ENCODE measurements around the gene UBAP2L. TPM values are rescaled to one million over a fixed set of nuclear protein-coding genes. Genes with fewer than 3 reads are reported as not detected.
A peak's percentile ranks its signal among the peaks of the same experiment; 100 is the strongest.

The UBAP2L gene
- total and polyA plus RNA-seq, 9 of the 15 experiments (the other 6 are each of a cell fraction or from before 2014, with no cell fraction given): 75.0 to 245 (median 119) TPM

DNA sequence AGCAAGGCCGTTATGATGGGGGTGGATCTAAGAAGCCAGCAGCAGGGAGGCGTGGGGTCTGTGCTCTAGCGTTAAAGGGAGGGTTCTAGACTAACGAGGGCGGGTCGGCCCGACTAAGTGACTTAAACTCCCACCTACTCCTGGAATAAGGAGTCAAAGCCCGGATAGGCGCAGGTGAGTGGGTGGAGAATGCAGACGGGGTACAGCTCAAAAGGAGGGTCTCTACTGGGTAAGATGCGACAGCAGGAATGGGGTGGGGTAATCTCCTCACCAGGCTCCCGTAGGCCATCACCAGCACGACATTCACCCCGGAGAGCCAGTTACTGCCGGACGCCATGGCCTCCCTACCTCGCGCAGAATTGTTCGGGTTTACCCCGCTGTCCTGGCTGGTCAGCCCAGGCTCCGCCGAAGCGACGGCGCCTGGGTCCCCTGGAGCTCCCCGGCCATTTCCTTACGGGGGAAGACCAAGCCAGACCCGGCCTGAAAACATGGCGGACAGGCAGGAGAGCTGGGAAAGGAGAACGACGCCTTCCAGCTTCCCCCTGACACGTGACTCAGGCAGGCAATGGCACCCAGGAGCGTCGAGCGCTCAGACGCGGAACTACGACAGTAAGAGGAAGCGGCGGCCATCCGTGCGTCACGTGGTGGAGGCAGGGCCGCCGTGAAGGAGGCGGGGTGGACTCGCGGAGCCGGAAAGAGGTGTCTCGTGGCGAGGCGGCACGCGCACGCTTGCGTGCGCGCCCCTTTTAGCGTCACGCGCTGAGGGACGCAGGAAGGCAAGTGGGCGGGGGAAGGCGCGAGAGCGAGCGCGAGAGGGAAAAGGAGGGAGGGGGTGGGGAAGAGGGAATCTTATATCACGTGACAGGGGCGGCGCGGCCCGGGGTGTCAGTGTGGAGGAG lies at the start of gene UBAP2L (continued):
- TF ChIP-seq, protein P1, sequence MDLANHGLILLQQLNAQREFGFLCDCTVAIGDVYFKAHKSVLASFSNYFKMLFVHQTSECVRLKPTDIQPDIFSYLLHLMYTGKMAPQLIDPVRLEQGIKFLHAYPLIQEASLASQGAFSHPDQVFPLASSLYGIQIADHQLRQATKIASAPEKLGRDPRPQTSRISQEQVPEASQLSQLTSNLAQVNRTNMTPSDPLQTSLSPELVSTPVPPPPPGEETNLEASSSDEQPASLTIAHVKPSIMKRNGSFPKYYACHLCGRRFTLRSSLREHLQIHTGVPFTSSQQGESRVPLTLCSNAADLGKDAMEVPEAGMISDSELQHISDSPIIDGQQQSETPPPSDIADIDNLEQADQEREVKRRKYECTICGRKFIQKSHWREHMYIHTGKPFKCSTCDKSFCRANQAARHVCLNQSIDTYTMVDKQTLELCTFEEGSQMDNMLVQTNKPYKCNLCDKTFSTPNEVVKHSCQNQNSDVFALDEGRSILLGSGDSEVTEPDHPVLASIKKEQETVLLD (IDR thresholded peaks at IDR 0.05): peak; percentile 99
- TF ChIP-seq NRF1 (conservative IDR thresholded peaks at IDR 0.05 in 1 of 2, IDR thresholded peaks at IDR 0.05 in 1 of 2) (peak; percentile 93 to 94), ZFP1 (CRISPR knock-in tag; IDR thresholded peaks at IDR 0.05) (no peak), SNIP1 (IDR thresholded peaks at IDR 0.05; ENCODE audit: low read depth) (no peak), LARP7 (IDR thresholded peaks at IDR 0.05) (no peak), SRSF9 (IDR thresholded peaks at IDR 0.05; ENCODE audit: borderline replicate concordance, low read depth, low read length) (no peak), ZNF699 (CRISPR knock-in tag; IDR thresholded peaks at IDR 0.05; ENCODE audit: insufficient replicate concordance) (no peak), EHMT2 (IDR thresholded peaks at IDR 0.05) (peak; percentile 47), TOE1 (IDR thresholded peaks at IDR 0.05; ENCODE audit: borderline replicate concordance) (peak; percentile 99), TOE1 (CRISPR knock-in tag; IDR thresholded peaks at IDR 0.05; ENCODE audit: borderline replicate concordance, low read depth) (peak; percentile 84; the same call in 1 of the 2 replicates), ZNF121 (CRISPR knock-in tag; conservative IDR thresholded peaks at IDR 0.05) (peak; percentile 4; the same call in 1 of the 2 replicates), DDX20 (tag; IDR thresholded peaks at IDR 0.05; ENCODE audit: low read depth) (no peak), ETV1 (tag; conservative IDR thresholded peaks at IDR 0.05; ENCODE audit: low read depth) (peak; percentile 74)
- TF ChIP-seq, protein P2, sequence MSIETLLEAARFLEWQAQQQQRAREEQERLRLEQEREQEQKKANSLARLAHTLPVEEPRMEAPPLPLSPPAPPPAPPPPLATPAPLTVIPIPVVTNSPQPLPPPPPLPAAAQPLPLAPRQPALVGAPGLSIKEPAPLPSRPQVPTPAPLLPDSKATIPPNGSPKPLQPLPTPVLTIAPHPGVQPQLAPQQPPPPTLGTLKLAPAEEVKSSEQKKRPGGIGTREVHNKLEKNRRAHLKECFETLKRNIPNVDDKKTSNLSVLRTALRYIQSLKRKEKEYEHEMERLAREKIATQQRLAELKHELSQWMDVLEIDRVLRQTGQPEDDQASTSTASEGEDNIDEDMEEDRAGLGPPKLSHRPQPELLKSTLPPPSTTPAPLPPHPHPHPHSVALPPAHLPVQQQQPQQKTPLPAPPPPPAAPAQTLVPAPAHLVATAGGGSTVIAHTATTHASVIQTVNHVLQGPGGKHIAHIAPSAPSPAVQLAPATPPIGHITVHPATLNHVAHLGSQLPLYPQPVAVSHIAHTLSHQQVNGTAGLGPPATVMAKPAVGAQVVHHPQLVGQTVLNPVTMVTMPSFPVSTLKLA (conservative IDR thresholded peaks at IDR 0.05): peak; percentile 99
- TF ChIP-seq, protein P3, sequence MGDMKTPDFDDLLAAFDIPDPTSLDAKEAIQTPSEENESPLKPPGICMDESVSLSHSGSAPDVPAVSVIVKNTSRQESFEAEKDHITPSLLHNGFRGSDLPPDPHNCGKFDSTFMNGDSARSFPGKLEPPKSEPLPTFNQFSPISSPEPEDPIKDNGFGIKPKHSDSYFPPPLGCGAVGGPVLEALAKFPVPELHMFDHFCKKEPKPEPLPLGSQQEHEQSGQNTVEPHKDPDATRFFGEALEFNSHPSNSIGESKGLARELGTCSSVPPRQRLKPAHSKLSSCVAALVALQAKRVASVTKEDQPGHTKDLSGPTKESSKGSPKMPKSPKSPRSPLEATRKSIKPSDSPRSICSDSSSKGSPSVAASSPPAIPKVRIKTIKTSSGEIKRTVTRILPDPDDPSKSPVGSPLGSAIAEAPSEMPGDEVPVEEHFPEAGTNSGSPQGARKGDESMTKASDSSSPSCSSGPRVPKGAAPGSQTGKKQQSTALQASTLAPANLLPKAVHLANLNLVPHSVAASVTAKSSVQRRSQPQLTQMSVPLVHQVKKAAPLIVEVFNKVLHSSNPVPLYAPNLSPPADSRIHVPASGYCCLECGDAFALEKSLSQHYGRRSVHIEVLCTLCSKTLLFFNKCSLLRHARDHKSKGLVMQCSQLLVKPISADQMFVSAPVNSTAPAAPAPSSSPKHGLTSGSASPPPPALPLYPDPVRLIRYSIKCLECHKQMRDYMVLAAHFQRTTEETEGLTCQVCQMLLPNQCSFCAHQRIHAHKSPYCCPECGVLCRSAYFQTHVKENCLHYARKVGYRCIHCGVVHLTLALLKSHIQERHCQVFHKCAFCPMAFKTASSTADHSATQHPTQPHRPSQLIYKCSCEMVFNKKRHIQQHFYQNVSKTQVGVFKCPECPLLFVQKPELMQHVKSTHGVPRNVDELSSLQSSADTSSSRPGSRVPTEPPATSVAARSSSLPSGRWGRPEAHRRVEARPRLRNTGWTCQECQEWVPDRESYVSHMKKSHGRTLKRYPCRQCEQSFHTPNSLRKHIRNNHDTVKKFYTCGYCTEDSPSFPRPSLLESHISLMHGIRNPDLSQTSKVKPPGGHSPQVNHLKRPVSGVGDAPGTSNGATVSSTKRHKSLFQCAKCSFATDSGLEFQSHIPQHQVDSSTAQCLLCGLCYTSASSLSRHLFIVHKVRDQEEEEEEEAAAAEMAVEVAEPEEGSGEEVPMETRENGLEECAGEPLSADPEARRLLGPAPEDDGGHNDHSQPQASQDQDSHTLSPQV (IDR thresholded peaks at IDR 0.05): peak; percentile 85
- TF ChIP-seq, protein P4, sequence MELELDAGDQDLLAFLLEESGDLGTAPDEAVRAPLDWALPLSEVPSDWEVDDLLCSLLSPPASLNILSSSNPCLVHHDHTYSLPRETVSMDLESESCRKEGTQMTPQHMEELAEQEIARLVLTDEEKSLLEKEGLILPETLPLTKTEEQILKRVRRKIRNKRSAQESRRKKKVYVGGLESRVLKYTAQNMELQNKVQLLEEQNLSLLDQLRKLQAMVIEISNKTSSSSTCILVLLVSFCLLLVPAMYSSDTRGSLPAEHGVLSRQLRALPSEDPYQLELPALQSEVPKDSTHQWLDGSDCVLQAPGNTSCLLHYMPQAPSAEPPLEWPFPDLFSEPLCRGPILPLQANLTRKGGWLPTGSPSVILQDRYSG (tag; conservative IDR thresholded peaks at IDR 0.05; ENCODE audit: low read depth): no peak
